Caki2 (cell line): ENCODE data around the gene CA6. TPM values are rescaled to one million over a fixed set of nuclear protein-coding genes. Genes with fewer than 3 reads are reported as not detected.
"Not testable (repeated sequence)": the region's sequence is repeated elsewhere in the genome, so short reads cannot be mapped to it uniquely, and the experiment has no call there.

Source experiments
- DNase-seq: peaks from one replicate; pipeline ENCODE4 v3.0.0-alpha.2; 2015; ENCODE audit warnings: low read depth
- in situ Hi-C: cut with HindIII; loops from 2 replicates; pipeline ENCODE4 v1.10.0; 2016; ENCODE audit warnings: low sequenced_read_pairs, low pct_unique_long_range_greater_than_20kb, mixed read lengths
- total RNA-seq: library from RNA; depleted of rRNA; stranded (reverse); fragments of >200 nt; shearing (Covaris generic); gene quantifications from 2 replicates; pipeline ENCODE4 v1.2.3, GENCODE V29; 2014; ENCODE audit warnings: low replicate concordance; rRNA removed

CA6 gene
- total RNA-seq, 1 experiment from 2014 or later: not detected

DNA sequence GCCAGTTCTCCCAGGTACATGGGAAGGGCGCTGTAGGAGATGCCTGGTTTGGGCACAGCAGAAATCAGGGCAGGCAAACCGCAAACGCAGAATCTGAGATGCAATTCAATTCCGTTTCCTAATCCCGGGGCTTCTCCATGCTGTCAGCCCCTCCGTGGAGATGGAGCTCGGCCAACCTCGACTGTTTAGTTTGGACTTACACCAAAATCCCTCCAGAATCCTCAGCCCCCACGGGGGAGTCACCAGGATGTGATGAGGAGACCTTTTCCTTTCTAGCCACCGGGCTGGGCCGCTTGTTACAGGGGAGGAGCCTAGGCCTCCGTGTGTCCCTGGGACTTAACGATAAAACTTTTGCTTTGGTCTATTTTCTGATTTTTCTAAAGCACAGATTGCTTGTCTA lies 72.7 kb downstream of the CA6 start:
- DNase-seq: no peak
- in situ Hi-C loops: no loop called here

- in situ Hi-C loops: no loop called here
- no peak for DNase-seq
These were observed 74.2 kb downstream of the CA6 start for GRCh38 chr1:9019896-9020295.

GRCh38 chr1:9020305-9020704 lies 74.6 kb downstream of the CA6 start:
- no peak for DNase-seq
- in situ Hi-C loops: no loop called here

GRCh38 chr1:9022026-9022738 lies 76.5 kb downstream of the CA6 start:
- in situ Hi-C loops, DNase-seq: not testable (repeated sequence)

DNA sequence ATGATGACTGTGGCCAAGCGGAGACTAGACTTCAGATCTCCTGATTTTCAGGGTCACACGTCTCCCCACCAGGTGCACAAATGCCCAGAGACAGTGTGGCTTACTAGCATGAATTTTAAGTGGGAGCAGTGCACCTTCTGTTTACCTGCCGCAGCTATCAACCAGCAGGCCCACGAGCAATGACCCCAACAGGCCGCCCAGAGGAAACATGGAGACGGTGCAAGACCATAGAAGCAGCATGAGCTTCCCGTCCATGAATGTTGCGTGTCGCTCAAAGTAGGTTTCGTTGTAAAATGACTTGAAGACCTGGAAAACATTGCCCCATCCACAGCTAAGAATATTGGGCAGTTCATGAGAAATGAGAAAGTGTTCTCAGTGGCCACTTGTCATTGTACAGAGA lies 77.1 kb downstream of the CA6 start:
- no peak for DNase-seq
- in situ Hi-C loops: no loop called here

Other genes starting within 250 kb of the CA6 start
- gene RERE, start 128.2 kb upstream of the CA6 start, total RNA-seq: 9.8 and 38.6 TPM in 2 replicates
- 3,891 and 4,382 TPM in 2 replicates for gene ENO1, start 67.2 kb upstream of the CA6 start, total RNA-seq
- gene SLC2A7, start 80.6 kb downstream of the CA6 start, total RNA-seq: not detected in 2 replicates
- 0.03 TPM in 1 of 2 replicates, not detected in the other for gene SLC2A5, start 123.8 kb downstream of the CA6 start, total RNA-seq
- 3.5 and 6.4 TPM in 2 replicates for gene GPR157, start 183.2 kb downstream of the CA6 start, total RNA-seq